ENCODE data around the gene CEMIP.

GRCh38 chr15:80967451-80967850 lies 188.3 kb downstream of the CEMIP start:
- TF ChIP-seq POLR2A (IDR thresholded peaks at IDR 0.05; ENCODE audit: low read length) (no peak), CTCF (IDR thresholded peaks at IDR 0.05) (no peak), POLR2AphosphoS2 (conservative IDR thresholded peaks at IDR 0.05; ENCODE audit: low read length) (no peak), HOXA7 (CRISPR knock-in tag; IDR thresholded peaks at IDR 0.05) (no peak)
